Mesenchymal stem cell (in vitro differentiated cells and primary cell): Measurements from ENCODE around the gene TNS1.

Experiments used
- DNase-seq: peaks from one replicate; pipeline ENCODE4 v3.0.0-alpha.2; 2013
- H2AFZ ChIP-seq: one replicate; pipeline ENCODE4 v1.6.1; 2013; ENCODE audit warnings: low read depth, mild to moderate bottlenecking, control low read depth, inconsistent platforms, low read length, moderate library complexity
- H2AK5ac ChIP-seq: 2 replicates; pipeline ENCODE4 v1.6.1; 2013; ENCODE audit warnings: low read length, moderate library complexity, mild to moderate bottlenecking, inconsistent platforms; ENCODE audit not compliant: severe bottlenecking
- H2BK120ac ChIP-seq: one replicate; pipeline ENCODE4 v1.6.1; 2013; ENCODE audit warnings: low read depth, mild to moderate bottlenecking, inconsistent platforms, low read length, moderate library complexity
- H2BK12ac ChIP-seq, 2 experiments: one replicate each; pipeline ENCODE4 v1.6.1; 2013; ENCODE audit warnings: inconsistent platforms in 2 of 2, low read length in 2 of 2, mild to moderate bottlenecking in 2 of 2, moderate library complexity in 2 of 2, control low read depth in 1 of 2
- H2BK15ac ChIP-seq: one replicate; pipeline ENCODE4 v1.6.1; 2013; ENCODE audit warnings: mild to moderate bottlenecking, low read depth, inconsistent platforms; ENCODE audit not compliant: poor library complexity, severe bottlenecking
- H2BK5ac ChIP-seq: 2 replicates; pipeline ENCODE4 v1.6.1; 2013; ENCODE audit warnings: low read depth, mild to moderate bottlenecking, low read length, control low read depth, inconsistent platforms; ENCODE audit not compliant: poor library complexity, severe bottlenecking
- H3K14ac ChIP-seq, 2 experiments: one replicate each; pipeline ENCODE4 v1.6.1; 2013; ENCODE audit warnings: inconsistent platforms in 2 of 2, low read length in 2 of 2, control low read depth in 1 of 2, mild to moderate bottlenecking in 1 of 2, moderate library complexity in 1 of 2
- H3K18ac ChIP-seq, 2 experiments: one replicate each; pipeline ENCODE4 v1.6.1; 2013; ENCODE audit warnings: inconsistent platforms in 2 of 2, low read length in 2 of 2, control low read depth in 1 of 2, low read depth in 1 of 2, mild to moderate bottlenecking in 1 of 2
- H3K23ac ChIP-seq, 2 experiments: one replicate each; pipeline ENCODE4 v1.6.1; 2013; ENCODE audit warnings: inconsistent platforms in 2 of 2, low read length in 2 of 2, mild to moderate bottlenecking in 2 of 2, moderate library complexity in 2 of 2, control low read depth in 1 of 2
- H3K27ac ChIP-seq: 2 replicates; pipeline ENCODE4 v1.5.1; 2013; ENCODE audit warnings: mild to moderate bottlenecking, moderate library complexity, low read length, control low read depth, inconsistent platforms; ENCODE audit not compliant: poor library complexity, severe bottlenecking
- H3K27me3 ChIP-seq, 2 experiments: 2 replicates each; pipeline versions ENCODE4 v1.6.1 to v1.7.0; 2013; ENCODE audit warnings: low read length in 2 of 2, mild to moderate bottlenecking in 2 of 2, moderate library complexity in 2 of 2, control low read depth in 1 of 2, inconsistent platforms in 1 of 2; ENCODE audit not compliant: control insufficient read depth in 1 of 2, insufficient read depth in 1 of 2
- H3K36me3 ChIP-seq, 2 experiments: 2 replicates each; pipeline versions ENCODE4 v1.6.1 to v1.7.0; 2013; ENCODE audit warnings: low read length in 2 of 2, control low read depth in 1 of 2, inconsistent platforms in 1 of 2, low read depth in 1 of 2, mild to moderate bottlenecking in 1 of 2; ENCODE audit not compliant: insufficient read depth in 2 of 2, control insufficient read depth in 1 of 2
- H3K4ac ChIP-seq, 2 experiments: one replicate each; pipeline ENCODE4 v1.6.1; 2013; ENCODE audit warnings: inconsistent platforms in 2 of 2, low read length in 2 of 2, mild to moderate bottlenecking in 2 of 2, moderate library complexity in 2 of 2, control low read depth in 1 of 2, low read depth in 1 of 2
- H3K4me1 ChIP-seq: 2 replicates; pipeline ENCODE4 v1.6.1; 2013; ENCODE audit warnings: low read depth, low read length, control low read depth; ENCODE audit not compliant: control insufficient read depth, insufficient read depth
- H3K4me2 ChIP-seq: 2 replicates; pipeline ENCODE4 v1.6.1; 2013; ENCODE audit warnings: low read length, mild to moderate bottlenecking, inconsistent platforms; ENCODE audit not compliant: poor library complexity, severe bottlenecking
- H3K4me3 ChIP-seq, 2 experiments: 2 replicates each; pipeline versions ENCODE4 v1.5.1 to v1.7.0; 2013; ENCODE audit warnings: low read length in 2 of 2, mild to moderate bottlenecking in 2 of 2, control low read depth in 1 of 2, low read depth in 1 of 2; ENCODE audit not compliant: insufficient read depth in 1 of 2
- H3K79me1 ChIP-seq: replicated peaks from 2 replicates; pipeline ENCODE4 v1.6.1; 2013; ENCODE audit warnings: mild to moderate bottlenecking, control low read depth, low read length, inconsistent platforms; ENCODE audit not compliant: poor library complexity, severe bottlenecking
- H3K9ac ChIP-seq: 2 replicates; pipeline ENCODE4 v1.7.0; 2013; ENCODE audit warnings: mild to moderate bottlenecking, low read length, moderate library complexity
- H3K9me3 ChIP-seq: 2 replicates; pipeline ENCODE4 v1.7.0; 2013; ENCODE audit warnings: mild to moderate bottlenecking, low read length; ENCODE audit not compliant: control insufficient read depth
- H4K8ac ChIP-seq: one replicate; pipeline ENCODE4 v1.6.1; 2013; ENCODE audit warnings: inconsistent platforms, mild to moderate bottlenecking, low read length, moderate library complexity
- H4K91ac ChIP-seq: one replicate; pipeline ENCODE4 v1.6.1; 2013; ENCODE audit warnings: mild to moderate bottlenecking, low read length, inconsistent platforms
- WGBS: methylation state at CpG from one replicate; pipeline ENCODE4 v1.1.7; 2013; ENCODE audit warnings: mixed read lengths; 5-methylcytosine and 5-hydroxymethylcytosine counted together

TNS1 gene

GRCh38 chr2:218032336-218033171, 29.8 kb upstream of the TNS1 start:
- no peak overlapping the region for H4K8ac ChIP-seq
- H3K4ac ChIP-seq = no peak overlapping the region
- no peak overlapping the region for H2BK5ac ChIP-seq
- no peak overlapping the region for H2BK12ac ChIP-seq
- no peak overlapping the region for H2AFZ ChIP-seq
- no peak overlapping the region for H2BK120ac ChIP-seq
- no peak overlapping the region for H3K4me3 ChIP-seq
- no peak overlapping the region for H3K23ac ChIP-seq
- H3K27me3 ChIP-seq = peaks cover 47 to 73% of the 10 kb centered on the region in 2 experiments
- no peak overlapping the region for H4K91ac ChIP-seq
- no peaks in the 10 kb centered on the region for H3K9me3 ChIP-seq
- no peaks in the 10 kb centered on the region for H3K36me3 ChIP-seq
- H2AK5ac ChIP-seq = no peak overlapping the region
- WGBS = 76% methylated on average over 11 of the region's 12 CpGs
- no peak overlapping the region for H2BK15ac ChIP-seq
- no peak for DNase-seq
- H3K18ac ChIP-seq = no peak overlapping the region
- no peak overlapping the region for H3K4me2 ChIP-seq
- no peaks in the 10 kb centered on the region for H3K79me1 ChIP-seq
- H3K4me1 ChIP-seq = peaks cover 12% of the 10 kb centered on the region
- no peak overlapping the region for H3K27ac ChIP-seq
- no peak overlapping the region for H3K9ac ChIP-seq
- no peak overlapping the region for H3K14ac ChIP-seq

GRCh38 chr2:218031771-218032257, 29.0 kb upstream of the TNS1 start:
- Histone ChIP-seq H2BK15ac (no peak overlapping the region), H3K4me1 (peaks cover 12% of the 10 kb centered on the region), H4K8ac (no peak overlapping the region), H3K27ac (no peak overlapping the region), H2AK5ac (no peak overlapping the region), H2BK12ac (no peak overlapping the region), H3K27me3 (peaks cover 48 to 73% of the 10 kb centered on the region in 2 experiments), H3K4ac (no peak overlapping the region), H3K79me1 (no peaks in the 10 kb centered on the region), H4K91ac (no peak overlapping the region), H3K4me3 (no peak overlapping the region), H2AFZ (no peak overlapping the region), H3K36me3 (no peaks in the 10 kb centered on the region), H2BK120ac (no peak overlapping the region), H3K23ac (no peak overlapping the region), H3K9me3 (no peaks in the 10 kb centered on the region), H3K4me2 (no peak overlapping the region), H3K18ac (no peak overlapping the region), H3K14ac (no peak overlapping the region), H2BK5ac (no peak overlapping the region), H3K9ac (no peak overlapping the region)
- no peak for DNase-seq
- 84% methylated on average over 7 of the region's 7 CpGs for WGBS

GRCh38 chr2:218031261-218031660, 28.5 kb upstream of the TNS1 start:
- H2BK120ac ChIP-seq = no peak overlapping the region
- peak overlapping the region in 1 of 2 experiments; percentile 58 for H3K18ac ChIP-seq
- no peak overlapping the region for H2BK15ac ChIP-seq
- H2BK5ac ChIP-seq = no peak overlapping the region
- no peak overlapping the region for H3K9ac ChIP-seq
- no peak overlapping the region for H2AK5ac ChIP-seq
- 95% methylated on average over 1 of the region's 1 CpG for WGBS
- H3K9me3 ChIP-seq = no peaks in the 10 kb centered on the region
- H3K79me1 ChIP-seq = no peaks in the 10 kb centered on the region
- H3K27me3 ChIP-seq = peaks cover 46 to 68% of the 10 kb centered on the region in 2 experiments
- H3K4me1 ChIP-seq = peaks cover 12% of the 10 kb centered on the region
- no peak for DNase-seq
- no peak overlapping the region for H3K4me3 ChIP-seq
- no peak overlapping the region for H2AFZ ChIP-seq
- no peak overlapping the region for H4K91ac ChIP-seq
- H3K4ac ChIP-seq = no peak overlapping the region
- H4K8ac ChIP-seq = no peak overlapping the region
- no peak overlapping the region for H3K27ac ChIP-seq
- H2BK12ac ChIP-seq = no peak overlapping the region
- H3K4me2 ChIP-seq = no peak overlapping the region
- H3K14ac ChIP-seq = peak overlapping the region in 1 of 2 experiments; percentile 80
- no peaks in the 10 kb centered on the region for H3K36me3 ChIP-seq
- no peak overlapping the region for H3K23ac ChIP-seq

GRCh38 chr2:218030409-218031195, 27.8 kb upstream of the TNS1 start:
- Histone ChIP-seq H2BK15ac (no peak overlapping the region), H3K36me3 (no peaks in the 10 kb centered on the region), H2AK5ac (no peak overlapping the region), H3K9me3 (no peaks in the 10 kb centered on the region), H3K4ac (no peak overlapping the region), H3K4me1 (peaks cover 12% of the 10 kb centered on the region), H3K14ac (peak overlapping the region in 1 of 2 experiments; percentile 80), H2BK12ac (no peak overlapping the region), H4K8ac (no peak overlapping the region), H2AFZ (no peak overlapping the region), H3K9ac (no peak overlapping the region), H3K18ac (no peak overlapping the region), H3K4me3 (no peak overlapping the region), H2BK120ac (no peak overlapping the region), H2BK5ac (no peak overlapping the region), H4K91ac (no peak overlapping the region), H3K23ac (no peak overlapping the region), H3K27ac (no peak overlapping the region), H3K27me3 (peaks cover 41 to 64% of the 10 kb centered on the region in 2 experiments), H3K79me1 (no peaks in the 10 kb centered on the region), H3K4me2 (no peak overlapping the region)
- 85% methylated on average over 7 of the region's 7 CpGs for WGBS
- no peak for DNase-seq
